ENCODE results near the gene CTCFL.

Gene CTCFL

DNA sequence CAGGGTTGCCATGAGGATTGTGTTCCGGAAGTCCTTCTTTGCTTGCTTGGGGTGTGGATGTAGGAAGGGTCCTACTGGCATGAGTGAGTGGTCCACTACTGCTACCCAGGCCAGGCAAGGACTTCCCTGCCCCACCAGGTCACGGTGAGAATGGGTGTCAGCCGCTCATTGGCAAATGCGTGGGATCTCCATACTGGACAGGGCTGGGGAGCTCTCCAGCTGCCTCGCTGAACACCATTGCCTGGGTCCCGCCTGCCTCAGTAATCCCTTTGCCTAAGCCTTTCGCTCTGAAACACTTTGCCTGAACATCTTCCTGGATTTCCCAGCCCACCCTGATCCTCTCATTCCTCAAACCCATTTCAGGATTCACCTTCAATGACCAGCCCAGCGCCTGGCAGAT, 59.5 kb downstream of the CTCFL start:
- Mint-ChIP-seq H3K4me1 (ENCODE audit: low read depth) (no peaks in the 10 kb centered on the region), H3K27ac (no peak overlapping the region), H3K27me3 (no peaks in the 10 kb centered on the region), H3K9me3 (ENCODE audit: low read depth) (no peaks in the 10 kb centered on the region), H3K36me3 (no peaks in the 10 kb centered on the region), H3K4me3 (no peak overlapping the region)

DNA sequence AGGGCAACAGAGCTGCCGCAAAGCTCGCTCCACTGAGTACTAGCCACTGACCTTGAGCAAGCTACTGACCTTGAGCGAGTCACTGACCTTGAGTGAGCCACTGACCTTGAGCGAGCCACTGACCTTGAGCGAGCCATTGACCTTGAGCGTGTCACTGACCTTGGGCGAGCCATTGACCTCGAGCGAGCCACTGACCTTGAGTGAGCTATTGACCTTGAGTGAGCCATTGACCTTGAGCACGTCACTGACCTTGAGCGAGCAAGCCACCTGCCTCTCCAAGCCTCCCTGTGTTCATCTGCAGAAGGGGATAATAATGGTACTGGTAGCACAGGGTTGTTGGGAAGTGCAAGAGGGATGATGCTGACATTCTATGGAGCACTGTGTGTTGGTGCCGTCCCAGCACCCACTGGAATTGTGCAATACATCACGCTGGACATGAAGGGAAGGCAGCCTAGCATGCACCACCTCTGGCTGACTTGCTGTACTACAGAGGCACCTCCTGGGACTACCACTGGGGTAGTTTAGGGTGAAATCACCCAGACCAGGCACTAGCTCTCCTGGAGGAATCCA, 60.2 kb downstream of the CTCFL start:
- Mint-ChIP-seq H3K27ac (no peak overlapping the region), H3K9me3 (ENCODE audit: low read depth) (no peaks in the 10 kb centered on the region), H3K4me3 (no peak overlapping the region), H3K27me3 (no peaks in the 10 kb centered on the region), H3K4me1 (ENCODE audit: low read depth) (no peaks in the 10 kb centered on the region), H3K36me3 (no peaks in the 10 kb centered on the region)

DNA sequence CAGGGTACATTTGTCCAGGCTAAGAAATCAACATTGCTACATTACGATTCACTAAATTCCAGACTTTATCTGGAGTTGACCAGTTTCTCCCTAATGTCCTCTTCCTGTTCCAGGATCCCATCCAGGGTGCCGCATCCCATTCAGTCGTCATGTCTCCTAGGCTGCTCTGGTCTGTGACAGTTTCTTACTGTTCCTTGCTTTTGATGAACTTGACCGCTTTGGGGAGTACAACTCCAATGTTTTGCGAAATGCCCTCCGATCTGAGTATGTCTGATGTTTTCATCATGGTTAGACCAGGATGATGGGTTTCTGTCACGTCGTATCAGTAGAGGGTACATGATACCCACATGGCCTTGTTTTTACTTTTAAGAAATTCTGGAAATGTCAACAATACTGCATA, 62.2 kb downstream of the CTCFL start:
- Mint-ChIP-seq H3K4me1 (ENCODE audit: low read depth) (no peaks in the 10 kb centered on the region), H3K36me3 (no peaks in the 10 kb centered on the region), H3K27ac (no peak overlapping the region), H3K9me3 (ENCODE audit: low read depth) (no peaks in the 10 kb centered on the region), H3K4me3 (no peak overlapping the region), H3K27me3 (no peaks in the 10 kb centered on the region)

DNA sequence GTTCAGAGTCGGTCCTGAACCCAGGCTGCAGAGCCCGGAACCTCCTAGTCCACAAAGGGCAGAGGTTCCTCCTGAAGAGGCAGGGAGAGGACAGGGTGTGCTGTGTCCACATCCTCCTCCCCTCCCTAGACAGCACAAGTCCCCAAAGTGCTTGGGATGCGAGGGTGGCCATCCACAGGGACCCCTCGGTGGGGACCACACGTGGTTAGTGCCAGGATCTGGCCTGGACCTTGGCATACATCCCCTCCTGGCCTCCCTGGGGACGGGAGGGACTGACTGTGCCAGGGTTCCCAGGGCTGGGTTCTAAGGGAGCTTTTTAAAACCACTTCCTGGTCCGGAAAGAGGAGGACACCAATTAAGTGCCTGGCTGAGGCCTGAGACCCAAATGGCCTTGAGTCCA, 63.2 kb downstream of the CTCFL start:
- H3K27ac Mint-ChIP-seq, result no peak overlapping the region

DNA sequence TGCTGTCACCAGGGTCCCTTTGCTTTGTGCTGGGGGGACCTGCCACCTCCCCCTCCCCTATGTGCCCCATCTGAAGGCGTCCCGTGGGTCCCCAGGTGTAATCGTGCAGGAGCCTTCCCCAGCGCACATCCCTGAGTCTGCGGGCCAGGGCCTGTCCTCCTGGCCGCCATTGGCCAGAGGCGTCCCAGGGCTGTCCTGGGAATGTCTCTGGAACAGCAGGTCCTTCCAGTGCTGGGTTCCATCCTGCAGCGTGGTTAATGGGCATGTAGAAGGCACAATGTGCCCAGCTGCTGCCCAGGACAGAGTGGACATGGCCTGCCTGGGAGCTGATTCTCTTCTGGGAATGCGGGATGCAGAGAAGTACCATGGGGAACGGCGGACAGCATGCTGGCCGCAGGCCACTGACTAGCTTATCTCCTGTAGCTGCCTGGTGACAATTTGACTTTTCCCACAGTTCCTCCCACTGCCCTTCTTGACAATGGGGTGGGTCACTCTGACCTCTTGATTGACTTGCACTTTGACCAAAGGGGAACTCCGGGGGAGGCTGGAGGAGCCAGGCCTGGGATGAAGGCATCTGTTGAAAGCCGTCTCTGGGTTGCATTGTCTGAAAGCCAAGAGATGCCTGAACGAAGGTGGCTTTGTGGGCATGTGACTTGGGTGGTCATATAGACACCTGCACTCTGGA, 64.0 kb downstream of the CTCFL start:
- no peak overlapping the region for H3K27ac Mint-ChIP-seq
- no peaks in the 10 kb centered on the region for H3K36me3 Mint-ChIP-seq
- H3K4me1 Mint-ChIP-seq (ENCODE audit: low read depth), result no peaks in the 10 kb centered on the region
- no peaks in the 10 kb centered on the region for H3K27me3 Mint-ChIP-seq
- no peak overlapping the region for H3K4me3 Mint-ChIP-seq
- no peaks in the 10 kb centered on the region for H3K9me3 Mint-ChIP-seq (ENCODE audit: low read depth)

More for the DNA sequence above, 63.2 kb downstream of the CTCFL start:
- no peaks in the 10 kb centered on the region for H3K9me3 Mint-ChIP-seq (ENCODE audit: low read depth)
- H3K27me3 Mint-ChIP-seq, result no peaks in the 10 kb centered on the region
- no peaks in the 10 kb centered on the region for H3K36me3 Mint-ChIP-seq
- H3K4me1 Mint-ChIP-seq (ENCODE audit: low read depth), result no peaks in the 10 kb centered on the region
- no peak overlapping the region for H3K4me3 Mint-ChIP-seq

DNA sequence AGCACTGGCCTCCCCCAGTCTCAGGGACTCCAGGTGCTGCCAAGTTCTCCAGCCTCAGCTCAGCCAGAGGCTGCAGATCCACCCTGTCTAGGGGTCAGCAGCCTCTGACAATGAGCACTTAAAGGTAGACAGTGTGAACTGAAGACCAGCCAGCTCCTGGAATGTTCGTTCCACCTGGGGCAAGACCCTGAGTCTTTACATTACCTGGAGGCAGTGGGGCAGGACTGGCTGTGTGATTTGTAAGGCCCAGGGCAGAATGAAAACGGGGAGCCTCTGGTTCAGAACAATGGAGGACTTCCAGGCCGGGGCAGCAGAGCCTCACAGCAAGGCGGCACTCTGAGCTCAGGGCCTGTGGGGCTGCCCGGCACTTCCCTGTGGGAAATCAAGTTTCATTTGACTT, 65.0 kb downstream of the CTCFL start:
- Mint-ChIP-seq H3K9me3 (ENCODE audit: low read depth) (no peaks in the 10 kb centered on the region), H3K27ac (no peak overlapping the region)

DNA sequence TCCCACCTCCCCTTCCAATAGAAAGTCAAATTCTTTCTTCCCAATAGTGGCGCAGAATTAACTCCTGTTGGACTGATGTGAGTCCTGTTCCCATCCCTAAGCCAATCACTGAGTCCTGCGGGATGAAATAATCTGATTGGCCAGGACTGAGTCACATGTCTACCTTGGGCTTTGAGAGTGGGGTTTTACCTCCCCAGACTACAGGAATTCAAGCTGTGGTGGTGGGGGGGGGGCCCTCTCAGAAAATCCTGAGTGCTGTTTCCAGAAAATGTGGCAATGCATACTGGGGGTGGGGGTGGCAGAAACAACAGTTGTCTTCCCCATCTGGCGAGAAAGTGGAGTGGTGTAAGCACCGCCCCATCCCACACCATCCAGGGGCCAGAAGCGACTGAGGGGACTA, 65.7 kb downstream of the CTCFL start:
- Mint-ChIP-seq H3K36me3 (no peaks in the 10 kb centered on the region), H3K4me1 (ENCODE audit: low read depth) (peaks cover 1% of the 10 kb centered on the region), H3K4me3 (no peak overlapping the region), H3K27me3 (no peaks in the 10 kb centered on the region), H3K9me3 (ENCODE audit: low read depth) (no peaks in the 10 kb centered on the region), H3K27ac (no peak overlapping the region)

More for the DNA sequence above, 65.0 kb downstream of the CTCFL start:
- no peaks in the 10 kb centered on the region for H3K36me3 Mint-ChIP-seq
- H3K4me1 Mint-ChIP-seq (ENCODE audit: low read depth), result peaks cover 1% of the 10 kb centered on the region
- H3K4me3 Mint-ChIP-seq, result no peak overlapping the region
- H3K27me3 Mint-ChIP-seq, result no peaks in the 10 kb centered on the region

DNA sequence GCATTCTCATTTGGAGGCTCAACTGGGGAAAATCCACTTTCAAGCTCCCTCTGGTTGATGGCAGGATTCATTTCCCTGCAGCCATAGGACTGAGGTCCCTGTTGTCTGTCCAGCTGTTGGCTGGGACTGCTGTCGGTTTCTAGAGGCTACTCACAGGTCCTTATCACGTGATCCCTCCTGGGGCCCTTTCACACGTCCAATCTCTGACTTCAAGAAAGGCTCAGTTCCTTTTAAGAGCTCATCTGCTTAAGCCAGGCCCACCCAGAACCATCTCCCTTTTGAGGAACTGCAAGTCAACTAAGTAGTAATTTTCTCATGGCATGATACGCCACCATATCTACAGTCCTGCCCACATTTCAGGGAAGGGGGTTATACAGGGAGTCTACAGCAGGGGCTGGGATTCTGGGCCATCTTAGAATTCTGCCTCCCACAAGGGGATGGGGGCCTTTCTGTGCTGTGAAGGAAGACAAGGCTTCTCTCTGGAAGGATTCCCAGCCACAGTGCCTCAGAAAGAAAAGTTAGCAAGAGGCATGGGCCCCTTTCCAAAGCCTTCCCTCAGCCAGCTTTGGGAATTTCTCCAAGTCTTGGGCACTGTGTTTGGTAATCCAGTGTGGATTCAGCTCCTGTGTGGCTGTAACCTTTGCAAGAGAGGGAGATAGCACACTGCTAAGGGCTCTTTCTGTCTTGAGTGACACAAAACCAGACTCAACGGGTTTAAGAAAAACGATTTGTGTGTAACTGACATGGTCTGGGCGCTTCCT, 66.4 kb downstream of the CTCFL start:
- peaks cover 2% of the 10 kb centered on the region for H3K4me1 Mint-ChIP-seq (ENCODE audit: low read depth)
- no peaks in the 10 kb centered on the region for H3K27me3 Mint-ChIP-seq
- H3K36me3 Mint-ChIP-seq, result no peaks in the 10 kb centered on the region
- H3K4me3 Mint-ChIP-seq, result no peak overlapping the region
- H3K9me3 Mint-ChIP-seq (ENCODE audit: low read depth), result no peaks in the 10 kb centered on the region
- H3K27ac Mint-ChIP-seq, result no peak overlapping the region

DNA sequence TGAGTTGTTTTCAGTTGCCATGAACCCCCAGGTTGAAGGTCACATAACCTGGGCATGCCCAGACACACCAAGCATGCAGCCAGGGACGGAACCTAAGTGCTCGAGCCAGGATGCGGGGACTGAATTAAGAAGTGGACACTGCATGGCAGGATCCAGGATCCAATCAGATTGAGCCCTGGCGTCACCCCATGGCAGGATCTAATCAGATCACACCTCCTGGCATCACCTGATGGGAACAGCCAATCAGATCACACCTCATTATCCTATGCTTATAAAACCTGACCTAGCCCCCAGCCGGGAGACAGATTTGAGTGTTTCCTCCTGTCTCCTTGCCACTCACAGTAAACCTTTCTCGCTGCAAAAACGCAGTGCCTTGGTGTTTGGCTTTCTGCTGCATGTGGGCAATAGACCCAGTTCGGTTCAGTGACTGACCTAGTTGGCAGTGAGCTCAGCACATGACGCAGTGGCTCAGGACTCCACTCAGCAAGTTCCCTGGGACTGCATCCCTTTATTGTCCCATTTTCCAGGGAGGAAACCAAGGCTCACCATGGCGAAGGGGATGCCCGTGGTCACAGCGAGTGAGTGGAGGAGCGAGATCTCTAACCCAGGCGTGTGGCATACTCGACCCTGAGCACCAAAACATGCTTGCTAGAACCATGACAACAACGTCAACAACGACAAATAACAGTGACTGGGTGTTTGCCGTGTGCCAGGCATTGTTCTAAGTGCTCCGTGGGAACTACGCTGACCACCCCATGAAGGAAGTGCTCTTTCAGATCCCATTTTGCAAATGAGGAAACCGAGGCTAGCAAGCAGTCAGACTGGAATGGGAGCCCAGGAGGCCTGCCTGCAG, 67.5 kb downstream of the CTCFL start:
- H3K4me1 Mint-ChIP-seq (ENCODE audit: low read depth), result peaks cover 5% of the 10 kb centered on the region
- no peak overlapping the region for H3K4me3 Mint-ChIP-seq
- no peaks in the 10 kb centered on the region for H3K27me3 Mint-ChIP-seq
- no peaks in the 10 kb centered on the region for H3K9me3 Mint-ChIP-seq (ENCODE audit: low read depth)
- H3K27ac Mint-ChIP-seq, result no peak overlapping the region
- H3K36me3 Mint-ChIP-seq, result no peaks in the 10 kb centered on the region

DNA sequence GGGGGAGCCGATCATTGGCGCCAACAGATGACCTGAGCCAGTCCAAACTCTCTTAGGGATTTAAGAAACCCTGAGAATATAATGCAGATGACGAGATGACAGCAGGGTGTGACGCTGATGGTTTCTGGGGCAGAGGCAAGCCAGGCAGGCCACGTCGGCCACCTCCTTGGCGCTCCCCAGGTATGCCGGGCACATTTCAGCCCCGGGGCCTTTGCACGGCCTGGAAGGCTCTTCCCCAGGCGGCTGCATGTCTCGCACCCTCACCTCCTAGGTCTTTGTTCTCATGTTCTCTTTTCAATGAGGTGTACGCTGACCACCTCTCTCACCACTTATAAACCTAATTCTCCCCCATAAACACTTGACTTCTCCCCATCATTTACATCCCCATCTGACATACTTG, 68.8 kb downstream of the CTCFL start:
- H3K4me1 Mint-ChIP-seq (ENCODE audit: low read depth), result peaks cover 19% of the 10 kb centered on the region
- no peak overlapping the region for H3K27ac Mint-ChIP-seq
- H3K4me3 Mint-ChIP-seq, result no peak overlapping the region
- H3K27me3 Mint-ChIP-seq, result no peaks in the 10 kb centered on the region
- no peaks in the 10 kb centered on the region for H3K9me3 Mint-ChIP-seq (ENCODE audit: low read depth)
- no peaks in the 10 kb centered on the region for H3K36me3 Mint-ChIP-seq

DNA sequence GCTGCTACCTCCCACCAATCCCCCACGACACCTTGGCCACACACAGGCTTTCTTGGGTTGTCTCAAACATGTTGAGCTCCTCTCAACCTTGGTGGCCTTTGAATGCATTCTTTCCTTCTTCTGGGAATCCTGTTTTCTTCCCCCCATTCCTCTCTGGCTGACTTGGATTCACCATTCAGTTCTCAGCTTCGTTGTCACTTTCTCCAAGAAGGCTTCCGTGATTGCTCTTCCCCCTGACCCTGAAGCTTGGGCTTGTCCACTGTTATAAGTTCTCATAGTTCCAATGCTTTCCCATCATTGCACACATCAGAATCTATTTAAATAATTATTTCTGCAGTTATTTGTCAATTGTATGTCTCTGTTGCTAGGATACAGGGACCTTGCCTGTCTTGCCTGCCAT, 69.6 kb downstream of the CTCFL start:
- peaks cover 26% of the 10 kb centered on the region for H3K4me1 Mint-ChIP-seq (ENCODE audit: low read depth)
- no peak overlapping the region for H3K4me3 Mint-ChIP-seq
- H3K36me3 Mint-ChIP-seq, result no peaks in the 10 kb centered on the region
- no peaks in the 10 kb centered on the region for H3K9me3 Mint-ChIP-seq (ENCODE audit: low read depth)
- no peaks in the 10 kb centered on the region for H3K27me3 Mint-ChIP-seq
- no peak overlapping the region for H3K27ac Mint-ChIP-seq

DNA sequence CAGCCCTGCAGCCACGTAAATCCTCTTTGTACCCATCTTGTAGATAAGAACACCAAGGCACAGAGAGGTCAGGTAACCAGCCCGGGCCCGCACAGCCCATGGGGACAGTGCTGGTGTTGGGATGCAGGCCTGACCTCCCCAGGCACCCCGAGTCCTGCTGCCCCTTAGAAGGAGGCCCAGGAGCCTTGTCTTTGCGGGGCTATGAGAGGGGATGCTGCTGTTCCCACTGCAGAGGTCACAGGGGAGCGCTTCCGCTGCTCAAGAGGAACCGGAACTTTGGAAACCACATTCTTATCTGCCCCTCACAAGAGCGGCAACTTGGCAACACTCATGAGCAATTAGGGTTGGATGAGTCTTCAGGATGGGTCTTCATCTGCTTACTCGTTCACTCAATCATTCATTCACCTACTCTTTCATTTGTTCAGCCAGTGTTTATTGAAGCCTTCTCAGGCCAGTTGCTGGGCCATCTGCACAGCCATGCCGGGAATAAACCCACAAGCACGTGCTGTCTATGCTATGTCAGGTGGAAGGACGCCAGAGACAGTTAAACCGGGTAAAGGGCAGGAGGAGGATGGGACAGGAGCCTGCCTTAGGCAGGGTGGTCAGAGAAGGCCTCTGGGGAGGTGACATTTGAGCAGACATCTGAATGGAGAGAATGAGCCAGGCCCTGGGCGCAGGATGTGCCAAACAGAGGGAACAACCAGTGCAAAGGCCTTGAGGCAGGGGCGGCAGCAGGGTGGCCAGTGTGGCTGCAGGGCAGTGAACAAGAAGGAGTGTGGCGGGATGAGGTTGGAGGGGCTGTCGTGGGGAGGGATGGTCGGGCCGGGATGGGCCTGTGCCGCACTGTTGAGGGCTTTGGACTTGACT, 72.9 kb downstream of the CTCFL start:
- Mint-ChIP-seq H3K27ac (peak overlapping the region; percentile 89), H3K36me3 (no peaks in the 10 kb centered on the region), H3K4me1 (ENCODE audit: low read depth) (peaks cover 39% of the 10 kb centered on the region), H3K27me3 (no peaks in the 10 kb centered on the region), H3K4me3 (peak overlapping the region; percentile 57), H3K9me3 (ENCODE audit: low read depth) (no peaks in the 10 kb centered on the region)

DNA sequence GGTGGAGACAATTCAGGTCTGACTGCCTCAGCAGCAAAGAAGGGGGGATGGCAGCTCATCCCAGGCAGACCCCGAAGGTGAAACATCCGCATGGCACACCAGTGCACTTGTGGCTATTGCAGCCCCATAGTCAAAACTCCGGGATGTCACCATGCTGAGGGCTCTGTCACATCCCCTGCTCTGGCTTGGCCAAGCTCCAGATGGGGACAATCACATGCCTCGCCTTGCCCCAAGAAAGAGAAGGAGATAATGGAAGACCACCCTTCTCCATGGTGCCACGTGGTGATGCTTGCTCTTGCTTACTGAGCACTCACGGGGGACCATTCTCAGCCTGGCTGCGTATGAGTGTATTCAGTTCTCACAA, 73.5 kb downstream of the CTCFL start:
- Mint-ChIP-seq H3K9me3 (ENCODE audit: low read depth) (no peaks in the 10 kb centered on the region), H3K27ac (peak overlapping the region; percentile 89), H3K4me3 (no peak overlapping the region), H3K36me3 (no peaks in the 10 kb centered on the region), H3K4me1 (ENCODE audit: low read depth) (peaks cover 39% of the 10 kb centered on the region), H3K27me3 (no peaks in the 10 kb centered on the region)

DNA sequence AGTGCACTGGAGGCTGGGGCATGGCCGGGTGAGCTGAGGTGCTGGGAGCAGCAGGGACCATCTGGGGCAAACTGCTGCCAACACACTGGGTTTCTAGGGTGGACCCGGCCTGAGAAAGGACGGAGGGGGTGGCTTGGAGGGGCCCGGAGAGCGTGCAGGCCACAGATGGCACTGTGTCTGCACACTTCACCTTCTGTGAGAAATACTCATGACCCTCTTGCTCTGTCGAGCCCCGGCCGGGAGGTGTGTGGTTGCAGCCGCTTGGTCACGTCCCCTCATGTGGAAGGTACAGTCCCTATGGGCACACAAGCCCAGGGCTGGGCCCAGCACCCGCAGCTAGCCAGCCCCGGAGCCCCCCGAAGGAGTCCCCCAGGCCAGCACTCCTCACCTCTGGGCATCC, 74.0 kb downstream of the CTCFL start:
- Mint-ChIP-seq H3K9me3 (ENCODE audit: low read depth) (no peaks in the 10 kb centered on the region), H3K27ac (peak overlapping the region; percentile 13), H3K36me3 (no peaks in the 10 kb centered on the region), H3K4me1 (ENCODE audit: low read depth) (peaks cover 39% of the 10 kb centered on the region), H3K27me3 (no peaks in the 10 kb centered on the region), H3K4me3 (peak overlapping the region; percentile 68)

Data from activated naive CD8-positive, alpha-beta T cell (primary cell).